ENCODE data around the gene REEP1.
A peak's percentile ranks its signal among the peaks of the same experiment; 100 is the strongest.

The REEP1 gene

DNA sequence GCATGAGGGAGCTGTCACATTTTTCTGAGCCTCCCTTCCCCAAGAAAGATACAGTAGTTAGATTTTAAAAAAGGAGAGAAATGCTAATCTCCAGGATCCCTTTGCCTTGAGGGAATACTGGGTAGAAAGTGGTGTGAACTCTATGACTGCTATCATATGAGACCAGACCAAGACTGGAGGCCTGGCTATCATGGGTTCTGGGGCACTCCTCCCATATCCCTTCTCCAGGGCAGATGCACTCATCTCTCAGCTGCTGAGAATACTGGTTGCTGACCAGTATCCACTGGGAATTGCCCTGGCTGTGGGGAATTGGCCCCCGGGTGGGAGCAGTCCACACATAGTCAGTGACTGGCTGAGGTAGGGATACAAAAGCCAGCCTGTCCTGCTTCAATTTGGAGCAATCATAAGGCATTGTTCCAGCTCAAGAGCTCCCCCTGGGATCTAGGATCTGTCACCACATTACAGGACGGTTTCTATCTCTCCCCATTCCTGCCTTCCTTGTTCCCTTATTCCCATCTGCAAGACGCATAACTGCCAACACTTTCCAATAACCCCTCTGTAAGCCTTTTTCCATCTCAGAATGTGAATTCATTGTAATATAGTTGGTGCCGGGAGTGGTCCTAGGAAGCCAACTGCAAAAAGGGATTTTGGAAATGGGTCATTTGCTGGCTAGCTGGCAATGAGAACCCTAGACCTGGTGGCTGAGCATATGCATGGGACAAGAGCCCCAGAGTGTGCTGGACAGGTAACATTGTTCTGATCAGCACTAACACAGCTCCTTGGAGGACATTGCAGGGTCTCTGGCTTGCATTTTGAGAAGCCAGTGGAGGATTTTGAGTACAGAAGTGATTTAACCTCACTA, 35.4 kb upstream of the REEP1 start:
- DNase-seq (ENCODE audit: low read depth) = peak; percentile 35

DNA sequence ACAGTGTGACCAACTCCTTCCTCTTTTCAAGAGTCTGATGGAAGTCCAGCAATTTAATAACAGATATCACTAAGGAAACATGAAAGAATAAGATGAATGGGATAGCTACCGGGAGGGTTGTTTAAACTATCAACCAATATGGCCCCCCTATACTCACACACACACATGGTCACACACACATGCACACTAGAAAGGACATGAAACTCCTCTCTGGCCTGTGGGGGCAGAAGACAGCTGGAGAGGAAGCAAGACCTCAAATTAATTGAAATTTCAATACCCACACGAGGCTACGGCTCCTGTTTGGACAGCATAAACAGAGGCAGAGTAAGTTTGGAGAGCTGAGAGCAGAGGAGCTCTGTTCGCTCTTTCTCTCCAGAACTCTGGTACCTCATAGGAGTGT, 34.7 kb upstream of the REEP1 start:
- peak; percentile 55 for DNase-seq (ENCODE audit: low read depth)
- TF ChIP-seq, protein P1, sequence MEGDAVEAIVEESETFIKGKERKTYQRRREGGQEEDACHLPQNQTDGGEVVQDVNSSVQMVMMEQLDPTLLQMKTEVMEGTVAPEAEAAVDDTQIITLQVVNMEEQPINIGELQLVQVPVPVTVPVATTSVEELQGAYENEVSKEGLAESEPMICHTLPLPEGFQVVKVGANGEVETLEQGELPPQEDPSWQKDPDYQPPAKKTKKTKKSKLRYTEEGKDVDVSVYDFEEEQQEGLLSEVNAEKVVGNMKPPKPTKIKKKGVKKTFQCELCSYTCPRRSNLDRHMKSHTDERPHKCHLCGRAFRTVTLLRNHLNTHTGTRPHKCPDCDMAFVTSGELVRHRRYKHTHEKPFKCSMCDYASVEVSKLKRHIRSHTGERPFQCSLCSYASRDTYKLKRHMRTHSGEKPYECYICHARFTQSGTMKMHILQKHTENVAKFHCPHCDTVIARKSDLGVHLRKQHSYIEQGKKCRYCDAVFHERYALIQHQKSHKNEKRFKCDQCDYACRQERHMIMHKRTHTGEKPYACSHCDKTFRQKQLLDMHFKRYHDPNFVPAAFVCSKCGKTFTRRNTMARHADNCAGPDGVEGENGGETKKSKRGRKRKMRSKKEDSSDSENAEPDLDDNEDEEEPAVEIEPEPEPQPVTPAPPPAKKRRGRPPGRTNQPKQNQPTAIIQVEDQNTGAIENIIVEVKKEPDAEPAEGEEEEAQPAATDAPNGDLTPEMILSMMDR (IDR thresholded peaks at IDR 0.05; ENCODE audit: insufficient read depth, low read depth, low read length, missing control alignments) = no peak
- no peak overlapping the region for H3K4me3 ChIP-seq (ENCODE audit: low read depth, low read length)

More for the DNA sequence above, 35.4 kb upstream of the REEP1 start:
- TF ChIP-seq, protein P1 (IDR thresholded peaks at IDR 0.05; ENCODE audit: insufficient read depth, low read depth, low read length, missing control alignments) = peak; percentile 41
- H3K4me3 ChIP-seq (ENCODE audit: low read depth, low read length) = no peak overlapping the region

DNA sequence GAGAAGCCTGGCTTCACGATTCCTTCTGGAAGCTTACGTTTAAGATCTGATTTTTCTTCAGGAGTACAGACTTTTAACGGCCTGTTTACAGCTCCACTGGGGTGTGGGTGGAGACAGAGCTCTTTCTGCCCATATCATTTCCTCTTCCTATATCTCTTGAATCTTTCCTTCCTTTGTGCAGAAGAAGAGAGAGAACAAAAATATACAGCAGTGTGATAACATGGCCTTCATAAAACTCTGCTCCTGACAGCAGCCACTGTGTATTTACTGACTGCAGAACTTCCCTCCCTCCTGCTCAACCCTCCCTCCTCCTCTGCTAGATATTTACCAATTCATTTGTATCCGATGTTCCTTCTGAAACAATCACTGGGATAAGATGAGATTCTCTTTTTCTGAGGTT, 34.1 kb upstream of the REEP1 start:
- no peak for DNase-seq (ENCODE audit: low read depth)
- TF ChIP-seq, protein P1 (IDR thresholded peaks at IDR 0.05; ENCODE audit: insufficient read depth, low read depth, low read length, missing control alignments) = no peak
- no peak overlapping the region for H3K4me3 ChIP-seq (ENCODE audit: low read depth, low read length)

DNA sequence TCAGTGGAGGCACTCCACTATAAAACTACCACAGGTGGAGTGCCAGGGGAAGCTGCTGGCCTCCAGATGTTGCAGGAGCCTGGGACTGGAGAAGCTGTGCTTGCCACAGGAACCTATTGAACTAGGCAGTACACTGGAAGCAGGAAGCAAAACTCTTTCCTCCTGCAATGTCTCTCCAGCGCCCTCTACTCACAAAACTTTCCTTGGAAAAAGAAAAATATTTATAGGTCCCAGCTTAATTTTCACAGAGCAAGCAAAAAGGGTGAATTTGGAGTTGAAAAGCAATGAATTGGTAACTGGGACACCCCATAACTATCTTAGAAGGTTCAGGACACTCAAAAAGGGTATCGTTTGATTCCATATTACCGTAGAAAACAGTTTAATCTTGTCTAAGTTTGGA, 33.2 kb upstream of the REEP1 start:
- no peak overlapping the region for H3K4me3 ChIP-seq (ENCODE audit: low read depth, low read length)
- TF ChIP-seq, protein P1 (IDR thresholded peaks at IDR 0.05; ENCODE audit: insufficient read depth, low read depth, low read length, missing control alignments) = no peak
- no peak for DNase-seq (ENCODE audit: low read depth)

DNA sequence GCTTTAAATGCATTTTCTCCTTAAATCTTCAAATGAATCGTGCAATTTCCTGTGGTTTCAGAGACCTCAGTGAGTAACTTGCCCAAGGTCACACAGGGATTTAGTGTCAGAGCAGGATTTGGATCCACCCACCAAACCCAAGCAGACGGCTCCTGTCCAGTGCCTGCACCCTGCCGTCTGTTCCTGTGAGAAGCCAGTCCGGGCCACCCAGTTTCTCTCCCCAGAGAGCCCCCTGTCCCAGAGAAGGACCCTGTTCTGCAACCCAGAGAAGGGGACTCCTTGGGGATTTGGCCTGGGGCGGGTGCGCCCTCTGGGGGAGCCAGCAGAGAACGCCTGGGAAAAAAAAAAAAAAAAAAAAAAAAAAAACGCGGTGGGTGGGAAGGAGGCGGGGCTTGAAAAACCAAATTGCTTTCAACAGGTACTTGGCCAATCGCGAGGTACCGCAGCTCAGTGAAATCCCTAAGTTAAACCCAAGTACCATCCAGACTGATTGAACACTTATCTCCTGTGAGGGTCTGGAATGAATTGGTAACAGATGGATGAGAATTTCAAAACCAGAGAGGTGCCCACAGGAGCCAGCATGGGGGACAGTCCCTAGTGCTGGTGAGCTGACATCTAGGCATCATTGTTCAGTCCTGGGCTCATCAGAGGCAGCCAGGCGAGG, 30.9 kb upstream of the REEP1 start:
- DNase-seq (ENCODE audit: low read depth) = peak; percentile 60
- no peak overlapping the region for H3K4me3 ChIP-seq (ENCODE audit: low read depth, low read length)
- TF ChIP-seq, protein P1 (IDR thresholded peaks at IDR 0.05; ENCODE audit: insufficient read depth, low read depth, low read length, missing control alignments) = peak; percentile 69

DNA sequence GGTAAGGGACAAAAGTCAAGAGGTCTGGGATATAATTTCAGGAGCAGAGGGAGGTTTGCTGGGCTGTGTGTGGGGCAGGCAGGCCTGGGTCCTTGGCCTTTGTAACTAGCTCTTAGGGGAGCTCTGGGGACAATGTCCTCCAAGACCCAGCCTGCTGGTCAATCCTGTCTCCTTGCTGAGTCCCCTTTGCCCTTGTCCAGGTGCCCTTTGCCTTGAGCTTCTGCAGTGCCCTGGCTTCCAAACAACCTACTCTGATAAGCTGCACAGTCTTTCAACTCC, 30.0 kb upstream of the REEP1 start:
- TF ChIP-seq, protein P1 (IDR thresholded peaks at IDR 0.05; ENCODE audit: insufficient read depth, low read depth, low read length, missing control alignments) = no peak
- DNase-seq (ENCODE audit: low read depth) = no peak
- H3K4me3 ChIP-seq (ENCODE audit: low read depth, low read length) = no peak overlapping the region

All from GM12865 (cell line).